Measurements from ENCODE around the gene MISP.

The MISP gene

GRCh38 chr19:800360-801029, 49.6 kb downstream of the MISP start:
- no peak for DNase-seq

- DNase-seq: no peak
Measured at GRCh38 chr19:801030-801860, 50.3 kb downstream of the MISP start.

- DNase-seq: no peak
Measured at GRCh38 chr19:801861-802497, 51.1 kb downstream of the MISP start.

GRCh38 chr19:802498-803098, 51.7 kb downstream of the MISP start:
- DNase-seq: no peak

GRCh38 chr19:803099-803561, 52.2 kb downstream of the MISP start:
- no peak for DNase-seq

GRCh38 chr19:803686-804418, 52.9 kb downstream of the MISP start:
- DNase-seq: no peak

- no peak for DNase-seq
Measured at GRCh38 chr19:804419-805165, 53.7 kb downstream of the MISP start.

- no peak for DNase-seq
Measured at GRCh38 chr19:805166-805551, 54.2 kb downstream of the MISP start.

GRCh38 chr19:805600-806550, 55.0 kb downstream of the MISP start:
- DNase-seq: no peak

- no peak for DNase-seq
Measured at GRCh38 chr19:806815-807421, 56.0 kb downstream of the MISP start.

GRCh38 chr19:807627-808422, 56.9 kb downstream of the MISP start:
- no peak for DNase-seq

GRCh38 chr19:808423-808775, 57.5 kb downstream of the MISP start:
- no peak for DNase-seq

GRCh38 chr19:810077-810855, 59.4 kb downstream of the MISP start:
- no peak for DNase-seq

- no peak for DNase-seq
Measured at GRCh38 chr19:810883-811489, 60.1 kb downstream of the MISP start.

- DNase-seq: no peak
Measured at GRCh38 chr19:811506-812048, 60.7 kb downstream of the MISP start.

GRCh38 chr19:812049-812746, 61.3 kb downstream of the MISP start:
- no peak for DNase-seq

GRCh38 chr19:812747-813218, 61.9 kb downstream of the MISP start:
- no peak for DNase-seq
